ENCODE measurements around the gene AP4B1.

DNA sequence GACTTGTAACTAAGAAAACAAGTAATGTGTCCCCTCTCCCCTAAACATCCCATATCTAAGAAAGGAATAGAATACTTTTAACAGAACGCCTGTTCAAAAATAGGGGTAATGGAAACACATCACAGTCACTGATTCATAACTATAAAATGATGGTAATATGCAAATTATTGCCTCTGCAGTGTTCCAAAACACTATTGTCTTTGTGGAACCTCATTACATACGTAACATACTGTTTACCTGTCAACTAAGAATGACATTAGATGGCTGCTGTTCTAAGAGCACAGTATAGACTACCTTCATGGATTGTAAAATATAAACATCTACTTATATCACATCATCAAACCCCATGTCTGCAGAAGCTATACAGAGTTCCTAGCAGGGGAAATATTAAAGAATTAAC, 13.8 kb downstream of the AP4B1 start:
- TF ChIP-seq GATA2 (IDR thresholded peaks at IDR 0.05; ENCODE audit: low read depth, low read length) (no peak), GATA3 (IDR thresholded peaks at IDR 0.05; ENCODE audit: low read depth, low read length) (no peak)

All from SH-SY5Y (cell line).